HG03196 (cell line): ENCODE measurements around the gene MPP2.
"Not testable (repeated sequence)": the region's sequence is repeated elsewhere in the genome, so short reads cannot be mapped to it uniquely, and the experiment has no call there.

Experiments used
- ATAC-seq: cut with Tn5 transposase; IDR thresholded peaks from one replicate; pipeline ENCODE4 v1.9.1; 2021; ENCODE audit not compliant: unreplicated experiment

MPP2 gene

GRCh38 chr17:43877451-43878155 is 29.7 kb downstream of the MPP2 start:
- ATAC-seq, result no peak

DNA sequence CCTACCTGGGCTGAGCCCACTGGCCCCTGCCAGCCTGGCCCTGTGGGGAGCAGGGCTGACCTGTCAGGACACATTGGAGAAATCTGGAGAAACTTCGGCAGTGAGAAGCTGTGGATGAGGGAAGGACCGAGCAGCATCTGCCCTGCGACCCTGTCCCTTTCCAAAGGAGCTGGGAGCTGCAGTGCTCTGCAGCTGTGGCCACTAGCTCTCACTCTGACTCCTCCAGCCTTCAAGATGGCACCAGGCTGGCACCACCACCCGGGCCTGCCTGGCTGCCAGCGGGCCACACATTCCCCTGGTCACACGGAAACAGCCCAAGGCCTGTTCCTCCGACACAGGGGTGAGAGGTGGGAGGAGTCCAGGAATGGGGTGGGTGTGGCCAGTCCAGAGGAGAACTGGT is 30.3 kb downstream of the MPP2 start:
- no peak for ATAC-seq

GRCh38 chr17:43875476-43876147 is 31.7 kb downstream of the MPP2 start:
- no peak for ATAC-seq

DNA sequence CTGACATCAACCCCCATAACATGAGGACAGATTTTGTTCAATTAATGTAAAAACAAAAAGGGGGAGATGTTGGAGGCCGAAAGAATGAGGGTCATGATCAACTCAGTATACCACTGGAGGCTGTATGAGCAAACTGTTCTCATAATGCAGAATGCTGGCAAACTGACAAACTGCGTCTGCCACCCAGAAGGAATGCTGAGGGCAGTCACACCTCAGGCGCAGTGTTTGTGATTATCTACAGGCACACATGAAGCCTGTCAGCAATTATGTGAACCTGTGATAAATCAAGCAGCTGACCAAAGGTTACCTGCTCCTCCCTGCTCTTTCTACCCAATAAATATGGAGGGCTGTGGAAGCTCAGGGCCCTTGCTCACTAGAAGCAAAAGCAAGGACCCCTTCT is 33.0 kb downstream of the MPP2 start:
- no peak for ATAC-seq

GRCh38 chr17:43873815-43874214 is 33.5 kb downstream of the MPP2 start:
- no peak for ATAC-seq

- ATAC-seq, result no peak
Measured at GRCh38 chr17:43873091-43873490, 34.2 kb downstream of the MPP2 start.

- no peak for ATAC-seq
Measured at GRCh38 chr17:43871946-43872690, 35.2 kb downstream of the MPP2 start.

DNA sequence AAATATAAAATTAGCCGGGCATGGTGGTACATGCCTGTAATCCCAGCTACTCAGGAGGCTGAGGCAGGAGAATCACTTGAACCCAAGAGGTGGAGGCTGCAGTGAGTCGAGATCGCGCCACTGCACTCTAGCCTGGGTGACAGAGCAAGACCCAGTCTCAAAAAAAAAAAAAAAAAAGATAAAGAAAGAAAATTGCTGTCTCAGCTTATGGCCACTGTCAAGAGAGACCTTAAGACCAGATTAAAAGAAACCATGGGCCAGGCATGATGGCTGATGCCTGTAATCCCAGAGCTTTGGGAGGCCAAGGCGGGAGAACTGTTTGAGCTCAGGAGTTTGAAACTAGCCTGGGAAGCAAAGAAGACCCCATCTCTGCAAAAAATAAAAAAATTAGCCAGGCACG is 38.3 kb downstream of the MPP2 start:
- not testable (repeated sequence) for ATAC-seq

GRCh38 chr17:43868226-43868994 is 38.9 kb downstream of the MPP2 start:
- ATAC-seq, result no peak

DNA sequence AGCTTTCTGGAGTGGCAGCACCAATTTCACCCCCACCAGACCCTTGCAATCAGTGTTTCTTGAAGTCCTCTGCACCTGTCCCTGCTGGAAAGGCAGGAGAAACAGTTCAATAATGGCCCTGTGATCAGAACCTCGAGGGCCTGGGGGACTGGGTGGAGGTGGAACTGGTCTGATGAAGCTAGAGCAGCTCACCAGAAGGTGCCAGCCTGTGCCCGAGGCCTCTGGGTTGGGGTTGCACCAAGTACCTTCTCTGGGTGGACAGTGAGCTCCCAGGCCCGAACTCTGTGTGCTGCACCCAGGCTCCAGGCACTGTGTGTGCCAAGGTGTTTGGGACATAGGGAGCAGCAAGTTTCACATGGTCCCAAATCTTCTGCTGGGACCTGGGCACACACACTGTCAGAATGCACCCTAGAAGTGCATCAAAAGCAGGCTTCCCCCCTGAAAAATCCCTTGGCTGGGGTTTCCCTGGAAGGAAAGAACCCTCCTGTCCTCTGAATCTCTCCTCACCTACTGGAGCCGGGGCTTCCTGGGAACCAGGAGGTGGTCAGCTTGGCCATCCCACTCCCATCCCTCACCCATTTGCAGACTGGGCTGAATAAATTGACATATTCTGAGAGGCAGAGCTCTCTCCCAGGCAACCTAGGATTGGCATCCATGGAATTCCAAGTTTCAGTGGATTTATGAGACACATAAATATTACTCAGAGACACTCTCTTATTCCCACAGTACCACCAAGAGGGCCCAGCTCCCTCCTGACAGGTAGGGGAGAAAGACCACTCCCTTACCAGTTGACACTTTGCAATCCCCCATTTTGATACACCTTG is 43.0 kb downstream of the MPP2 start:
- no peak for ATAC-seq

DNA sequence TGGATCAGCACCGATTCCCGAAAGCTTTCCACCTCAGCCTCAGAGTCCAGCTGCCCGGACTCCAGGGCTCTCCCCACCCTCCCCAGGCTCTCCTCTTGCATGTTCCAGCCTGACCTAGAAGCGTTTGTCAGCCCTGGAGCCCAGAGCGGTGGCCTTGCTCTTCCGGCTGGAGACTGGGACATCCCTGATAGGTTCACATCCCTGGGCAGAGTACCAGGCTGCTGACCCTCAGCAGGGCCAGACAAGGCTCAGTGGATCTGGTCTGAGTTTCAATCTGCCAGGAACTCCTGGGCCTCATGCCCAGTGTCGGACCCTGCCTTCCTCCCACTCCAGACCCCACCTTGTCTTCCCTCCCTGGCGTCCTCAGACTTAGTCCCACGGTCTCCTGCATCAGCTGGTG is 45.4 kb downstream of the MPP2 start:
- no peak for ATAC-seq

- ATAC-seq, result no peak
Measured at GRCh38 chr17:43860927-43861622, 46.3 kb downstream of the MPP2 start.

GRCh38 chr17:43860077-43860725 is 47.1 kb downstream of the MPP2 start:
- no peak for ATAC-seq

DNA sequence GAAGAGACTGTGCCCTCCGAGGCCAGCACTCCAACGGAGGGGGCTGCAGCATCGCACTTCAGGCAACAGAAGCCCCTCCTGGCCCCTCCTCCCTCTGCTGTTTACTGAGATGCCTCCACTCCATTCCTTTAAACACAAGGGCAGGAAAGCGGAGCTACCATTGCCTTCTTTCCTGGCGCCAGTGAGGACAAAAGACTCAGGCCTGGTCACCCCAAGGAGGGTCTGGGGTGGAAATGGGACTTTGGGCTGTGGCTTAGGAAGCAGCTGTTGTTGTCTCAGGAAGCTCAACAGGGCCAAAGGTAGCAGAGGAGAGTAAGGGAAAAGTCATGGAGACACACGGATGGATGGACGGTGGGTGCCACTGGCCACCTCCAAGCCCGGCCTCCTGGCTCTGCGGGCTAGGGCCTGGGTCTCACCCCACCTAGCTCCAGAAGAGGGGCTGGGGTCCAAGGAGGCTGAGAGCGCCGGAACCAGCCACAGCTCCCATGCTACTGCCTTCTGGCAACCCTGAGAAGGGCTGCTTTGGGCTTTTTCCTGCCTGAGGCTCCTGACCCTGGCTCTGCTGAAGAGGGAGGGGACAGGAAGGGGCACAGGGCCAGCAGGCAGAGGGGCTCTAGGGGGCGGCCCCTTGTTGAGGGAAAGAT is 49.3 kb downstream of the MPP2 start:
- no peak for ATAC-seq

- no peak for ATAC-seq
Measured at GRCh38 chr17:43857141-43857540, 50.2 kb downstream of the MPP2 start.

DNA sequence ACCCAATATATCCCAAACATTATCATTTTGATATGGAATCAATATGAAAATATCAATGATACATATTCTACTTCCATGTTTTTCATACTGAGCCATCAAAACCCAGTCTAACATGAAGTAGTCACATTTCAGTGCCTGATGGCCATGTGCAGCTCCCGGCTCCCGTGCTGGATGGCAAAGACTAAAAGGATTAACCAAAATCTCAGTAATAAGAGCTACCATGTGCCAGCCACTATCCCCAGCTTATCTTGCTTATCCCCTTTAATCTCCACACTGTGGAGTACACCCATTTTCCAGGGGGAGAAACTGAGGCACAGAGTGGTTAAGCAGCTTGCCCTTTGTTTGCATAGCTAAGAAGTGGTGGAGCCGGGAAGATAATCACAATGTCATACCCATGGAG is 51.2 kb downstream of the MPP2 start:
- ATAC-seq, result no peak

DNA sequence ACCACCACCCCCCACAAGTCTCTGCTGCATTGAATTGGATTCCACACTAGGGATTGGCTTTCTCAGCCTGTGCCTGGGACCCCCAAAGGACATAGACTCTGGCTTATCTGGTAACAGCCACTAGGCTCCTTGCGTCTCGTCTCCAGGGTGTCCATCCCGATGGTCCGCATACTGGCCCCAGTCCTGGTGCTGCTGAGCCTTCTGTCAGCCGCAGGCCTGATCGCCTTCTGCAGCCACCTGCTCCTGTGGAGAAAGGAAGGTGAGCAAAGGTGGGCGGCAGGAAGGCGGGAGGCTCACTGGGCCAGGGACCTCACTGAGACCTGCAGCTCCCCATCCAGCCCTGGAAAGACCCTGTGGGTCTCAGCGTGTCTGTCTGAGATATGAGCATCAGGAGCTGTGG is 52.3 kb downstream of the MPP2 start:
- no peak for ATAC-seq

GRCh38 chr17:43854498-43854897 is 52.8 kb downstream of the MPP2 start:
- no peak for ATAC-seq

DNA sequence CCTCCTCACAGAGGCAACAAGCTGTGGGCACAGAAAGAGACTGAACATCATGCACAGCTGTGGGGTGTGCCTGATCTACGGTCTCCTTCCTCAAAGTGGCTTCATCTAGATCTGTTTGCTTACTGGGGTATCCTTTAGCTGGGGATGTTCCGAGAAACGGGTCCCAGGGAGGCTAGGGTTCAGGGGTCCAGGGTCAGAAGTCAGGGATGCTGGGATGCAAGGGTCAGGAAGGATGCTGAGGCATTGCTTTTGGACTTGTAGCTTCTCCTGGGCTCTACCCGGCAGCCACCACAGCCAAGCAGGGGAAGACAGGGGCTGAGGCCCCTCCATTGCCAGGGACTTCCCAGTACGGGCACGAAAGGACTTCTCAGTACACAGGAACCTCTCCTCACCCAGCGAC is 53.8 kb downstream of the MPP2 start:
- ATAC-seq, result no peak
